K562 (cell line): ENCODE results near the gene WTAP. TPM values are rescaled to one million over a fixed set of nuclear protein-coding genes. Genes with fewer than 3 reads are reported as not detected.

Experiments used
- BRD4 ChIP-seq: fragments of 200-600 bp; sonication (generic); IDR thresholded peaks from 2 replicates; pipeline ENCODE4 v1.6.1; 2017; ENCODE audit warnings: inconsistent platforms
- GTF2A2 ChIP-seq: IDR thresholded peaks from 2 replicates; pipeline ENCODE4 v1.6.1; 2016; ENCODE audit warnings: mild to moderate bottlenecking, missing genetic modification characterization, missing compliant biosample characterization
- HDGF ChIP-seq: fragments of 450-650 bp; IDR thresholded peaks from 2 replicates; pipeline ENCODE4 v1.6.1; 2016
- HOXB6 ChIP-seq: fragments of 250-450 bp; sonication (Bioruptor Pico); IDR thresholded peaks from 2 replicates; pipeline ENCODE4 v1.5.1; 2022; ENCODE audit warnings: mild to moderate bottlenecking, borderline replicate concordance
- ILK ChIP-seq: fragments of 450-650 bp; IDR thresholded peaks from 2 replicates; pipeline ENCODE4 v1.6.1; 2016; ENCODE audit warnings: missing genetic modification characterization, low read depth, mild to moderate bottlenecking, missing compliant biosample characterization, moderate library complexity, borderline replicate concordance
- NR1H2 ChIP-seq: sonication (generic); formaldehyde crosslinking; IDR thresholded peaks from 2 replicates; pipeline ENCODE4 v1.4.0; 2020; ENCODE audit warnings: mild to moderate bottlenecking, missing genetic modification reagents
- NR4A1 ChIP-seq, 2 experiments: fragments of 250-450 bp in 1 of 2; fragments of 450-650 bp in 1 of 2; sonication (Bioruptor Pico) in 1 of 2; IDR thresholded peaks; 2 replicates each; pipeline versions ENCODE4 v1.4.0 to v1.6.1; 2016 to 2020; ENCODE audit warnings: mild to moderate bottlenecking in 2 of 2, missing compliant biosample characterization in 1 of 2, missing genetic modification characterization in 1 of 2, moderate library complexity in 1 of 2
- NUFIP1 ChIP-seq: fragments of 450-650 bp; IDR thresholded peaks from 2 replicates; pipeline ENCODE4 v1.6.1; 2018; ENCODE audit not compliant: partially characterized antibody
- RHOXF2B ChIP-seq: fragments of 250-450 bp; sonication (Bioruptor Pico); conservative IDR thresholded peaks from 2 replicates; pipeline ENCODE4 v1.5.1; 2021
- TEAD1 ChIP-seq, 2 experiments: fragments of 450-650 bp in 1 of 2; sonication (generic) in 1 of 2; formaldehyde crosslinking; IDR thresholded peaks; 2 replicates each; pipeline versions ENCODE4 v1.4.0 to v1.8.0; 2020 to 2022; ENCODE audit warnings: mild to moderate bottlenecking in 2 of 2, missing genetic modification reagents in 1 of 2
- ZFPM2 ChIP-seq: fragments of 250-450 bp; sonication (Bioruptor Pico); IDR thresholded peaks from 2 replicates; pipeline ENCODE4 v1.5.1; 2022; ENCODE audit warnings: mild to moderate bottlenecking
- ZNF584 ChIP-seq: fragments of 200-800 bp; sonication (Bioruptor generic); IDR thresholded peaks from 2 replicates; pipeline ENCODE4 v1.6.1; 2016; ENCODE audit warnings: low read depth, mild to moderate bottlenecking, missing genetic modification characterization, missing compliant biosample characterization
- ZNF707 ChIP-seq: fragments of 250-450 bp; sonication (Bioruptor Pico); conservative IDR thresholded peaks from 2 replicates; pipeline ENCODE4 v1.8.0; 2022; ENCODE audit warnings: inconsistent platforms, mild to moderate bottlenecking, moderate library complexity
- polyA plus RNA-seq, 8 experiments: library from polyadenylated mRNA; depleted of rRNA in 4 of 8; stranded (reverse) in 5 of 8; unstranded in 3 of 8; fragments of >200 nt; fragmentation: Nextera tagmentation in 2 of 8; fragmentation: Illumina TruSeq in 1 of 8; extraction: Ambion mirVana in 2 of 8; extraction: Trizol in 1 of 8; gene quantifications; 2 replicates each; pipeline versions ENCODE4 v1.2.1 to v1.2.3, GENCODE V29; 2011 to 2014; ENCODE audit warnings: inconsistent platforms in 1 of 8, missing spikeins in 1 of 8
- total RNA-seq, 7 experiments: library from RNA; depleted of rRNA in 6 of 7; stranded (reverse); fragments of >200 nt in 6 of 7; fragmentation: Illumina TruSeq in 2 of 7; extraction: Trizol in 2 of 7; gene quantifications; 2 replicates each; pipeline versions ENCODE4 v1.2.1 to v1.2.3, GENCODE V29; 2011 to 2021; ENCODE audit warnings: low replicate concordance in 1 of 7
- TF ChIP-seq, protein P1 (sequence below): fragments of 250-450 bp; sonication (Bioruptor Pico); IDR thresholded peaks from 2 replicates; pipeline ENCODE4 v1.5.0; 2020; ENCODE audit warnings: mild to moderate bottlenecking, borderline replicate concordance
- TF ChIP-seq, protein P2 (sequence below): fragments of 450-650 bp; IDR thresholded peaks from 2 replicates; pipeline ENCODE4 v1.6.1; 2018; ENCODE audit not compliant: partially characterized antibody
- TF ChIP-seq, protein P3 (sequence below): fragments of 450-650 bp; formaldehyde crosslinking; IDR thresholded peaks from 2 replicates; pipeline ENCODE4 v1.4.0; 2022; ENCODE audit warnings: missing genetic modification characterization
- TF ChIP-seq, protein P4 (sequence below), 2 experiments: fragments of 450-650 bp in 1 of 2; sonication (generic) in 1 of 2; formaldehyde crosslinking in 1 of 2; IDR thresholded peaks in 1 of 2; conservative IDR thresholded peaks in 1 of 2; 2 replicates each; pipeline versions ENCODE4 v1.6.1 to v1.8.1; 2016 to 2023; ENCODE audit warnings: mild to moderate bottlenecking in 2 of 2, moderate library complexity in 2 of 2, inconsistent platforms in 1 of 2, missing genetic modification reagents in 1 of 2

Gene WTAP
- total and polyA plus RNA-seq, 9 of the 15 experiments (the other 6 are each of a cell fraction or from before 2014, with no cell fraction given) = 52.4 to 156 (median 110) TPM

DNA sequence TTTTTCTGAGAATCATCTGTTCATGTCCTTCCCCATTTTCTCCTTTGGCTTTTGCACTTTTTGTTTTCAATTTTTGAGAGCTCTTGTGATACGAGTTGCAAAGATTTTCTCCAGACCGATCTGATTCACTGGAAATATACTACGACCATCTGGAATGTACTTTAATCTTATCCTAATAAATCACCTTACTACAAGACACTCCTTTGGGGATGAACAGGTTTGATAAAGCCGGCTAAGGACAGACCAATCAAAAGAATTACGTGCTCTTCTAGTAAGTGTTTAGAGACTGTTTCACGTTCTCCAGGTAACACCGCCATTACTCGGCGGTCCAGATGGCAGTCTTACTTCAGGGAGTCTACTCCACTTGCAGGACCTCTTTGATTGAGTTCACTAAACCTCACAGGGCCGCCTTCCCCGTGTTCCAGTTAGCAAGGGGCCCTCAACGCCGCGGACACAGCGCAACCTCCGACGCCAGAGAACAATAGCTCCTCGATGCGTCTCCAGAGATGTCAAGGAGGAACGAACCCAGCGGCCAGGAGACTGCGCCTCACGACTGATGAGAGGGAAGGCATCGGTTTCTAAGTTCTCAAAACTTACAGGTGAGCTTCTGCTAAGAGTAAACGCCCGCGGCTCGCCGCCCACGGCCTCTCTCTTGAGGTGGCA, 920 bp upstream of the WTAP start (continued):
- TF ChIP-seq, protein P1, sequence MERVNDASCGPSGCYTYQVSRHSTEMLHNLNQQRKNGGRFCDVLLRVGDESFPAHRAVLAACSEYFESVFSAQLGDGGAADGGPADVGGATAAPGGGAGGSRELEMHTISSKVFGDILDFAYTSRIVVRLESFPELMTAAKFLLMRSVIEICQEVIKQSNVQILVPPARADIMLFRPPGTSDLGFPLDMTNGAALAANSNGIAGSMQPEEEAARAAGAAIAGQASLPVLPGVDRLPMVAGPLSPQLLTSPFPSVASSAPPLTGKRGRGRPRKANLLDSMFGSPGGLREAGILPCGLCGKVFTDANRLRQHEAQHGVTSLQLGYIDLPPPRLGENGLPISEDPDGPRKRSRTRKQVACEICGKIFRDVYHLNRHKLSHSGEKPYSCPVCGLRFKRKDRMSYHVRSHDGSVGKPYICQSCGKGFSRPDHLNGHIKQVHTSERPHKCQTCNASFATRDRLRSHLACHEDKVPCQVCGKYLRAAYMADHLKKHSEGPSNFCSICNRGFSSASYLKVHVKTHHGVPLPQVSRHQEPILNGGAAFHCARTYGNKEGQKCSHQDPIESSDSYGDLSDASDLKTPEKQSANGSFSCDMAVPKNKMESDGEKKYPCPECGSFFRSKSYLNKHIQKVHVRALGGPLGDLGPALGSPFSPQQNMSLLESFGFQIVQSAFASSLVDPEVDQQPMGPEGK (CRISPR knock-in tag) = 0 out of 2 replicates have a peak, but pooled peaks have one; percentile 29
- TF ChIP-seq ILK (no peak), ZFPM2 (CRISPR knock-in tag) (0 out of 2 replicates have a peak, but pooled peaks have one; percentile 56), NUFIP1 (peak; percentile 66), TEAD1 (CRISPR knock-in tag; IDR thresholded peaks at IDR 0.05) (0 out of 4 replicates have a peak, but pooled peaks of 1 of the 2 experiments have one; percentile 68), HDGF (0 out of 2 replicates have a peak, but pooled peaks have one; percentile 7), NR4A1 (CRISPR knock-in tag; IDR thresholded peaks at IDR 0.05) (no peak), NR4A1 (tag; IDR thresholded peaks at IDR 0.05) (peak; percentile 92; the same call in 1 of the 2 replicates), RHOXF2B (0 out of 2 replicates have a peak, but pooled peaks have one; percentile 5), BRD4 (0 out of 2 replicates have a peak, but pooled peaks have one; percentile 65), ZNF707 (CRISPR knock-in tag) (peak; percentile 63; the same call in 1 of the 2 replicates), GTF2A2 (tag) (peak; percentile 35; the same call in 1 of the 2 replicates), NR1H2 (CRISPR knock-in tag) (no peak), HOXB6 (CRISPR knock-in tag) (0 out of 2 replicates have a peak, but pooled peaks have one; percentile 22), ZNF584 (CRISPR knock-in tag) (peak; percentile 43; the same call in 1 of the 2 replicates)
- TF ChIP-seq, protein P2, sequence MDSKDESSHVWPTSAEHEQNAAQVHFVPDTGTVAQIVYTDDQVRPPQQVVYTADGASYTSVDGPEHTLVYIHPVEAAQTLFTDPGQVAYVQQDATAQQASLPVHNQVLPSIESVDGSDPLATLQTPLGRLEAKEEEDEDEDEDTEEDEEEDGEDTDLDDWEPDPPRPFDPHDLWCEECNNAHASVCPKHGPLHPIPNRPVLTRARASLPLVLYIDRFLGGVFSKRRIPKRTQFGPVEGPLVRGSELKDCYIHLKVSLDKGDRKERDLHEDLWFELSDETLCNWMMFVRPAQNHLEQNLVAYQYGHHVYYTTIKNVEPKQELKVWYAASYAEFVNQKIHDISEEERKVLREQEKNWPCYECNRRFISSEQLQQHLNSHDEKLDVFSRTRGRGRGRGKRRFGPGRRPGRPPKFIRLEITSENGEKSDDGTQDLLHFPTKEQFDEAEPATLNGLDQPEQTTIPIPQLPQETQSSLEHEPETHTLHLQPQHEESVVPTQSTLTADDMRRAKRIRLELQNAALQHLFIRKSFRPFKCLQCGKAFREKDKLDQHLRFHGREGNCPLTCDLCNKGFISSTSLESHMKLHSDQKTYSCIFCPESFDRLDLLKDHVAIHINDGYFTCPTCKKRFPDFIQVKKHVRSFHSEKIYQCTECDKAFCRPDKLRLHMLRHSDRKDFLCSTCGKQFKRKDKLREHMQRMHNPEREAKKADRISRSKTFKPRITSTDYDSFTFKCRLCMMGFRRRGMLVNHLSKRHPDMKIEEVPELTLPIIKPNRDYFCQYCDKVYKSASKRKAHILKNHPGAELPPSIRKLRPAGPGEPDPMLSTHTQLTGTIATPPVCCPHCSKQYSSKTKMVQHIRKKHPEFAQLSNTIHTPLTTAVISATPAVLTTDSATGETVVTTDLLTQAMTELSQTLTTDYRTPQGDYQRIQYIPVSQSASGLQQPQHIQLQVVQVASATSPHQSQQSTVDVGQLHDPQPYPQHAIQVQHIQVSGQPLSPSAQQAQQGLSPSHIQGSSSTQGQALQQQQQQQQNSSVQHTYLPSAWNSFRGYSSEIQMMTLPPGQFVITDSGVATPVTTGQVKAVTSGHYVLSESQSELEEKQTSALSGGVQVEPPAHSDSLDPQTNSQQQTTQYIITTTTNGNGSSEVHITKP = no peak
- TF ChIP-seq, protein P3, sequence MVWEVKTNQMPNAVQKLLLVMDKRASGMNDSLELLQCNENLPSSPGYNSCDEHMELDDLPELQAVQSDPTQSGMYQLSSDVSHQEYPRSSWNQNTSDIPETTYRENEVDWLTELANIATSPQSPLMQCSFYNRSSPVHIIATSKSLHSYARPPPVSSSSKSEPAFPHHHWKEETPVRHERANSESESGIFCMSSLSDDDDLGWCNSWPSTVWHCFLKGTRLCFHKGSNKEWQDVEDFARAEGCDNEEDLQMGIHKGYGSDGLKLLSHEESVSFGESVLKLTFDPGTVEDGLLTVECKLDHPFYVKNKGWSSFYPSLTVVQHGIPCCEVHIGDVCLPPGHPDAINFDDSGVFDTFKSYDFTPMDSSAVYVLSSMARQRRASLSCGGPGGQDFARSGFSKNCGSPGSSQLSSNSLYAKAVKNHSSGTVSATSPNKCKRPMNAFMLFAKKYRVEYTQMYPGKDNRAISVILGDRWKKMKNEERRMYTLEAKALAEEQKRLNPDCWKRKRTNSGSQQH (CRISPR knock-in tag) = no peak
- TF ChIP-seq, protein P4, sequence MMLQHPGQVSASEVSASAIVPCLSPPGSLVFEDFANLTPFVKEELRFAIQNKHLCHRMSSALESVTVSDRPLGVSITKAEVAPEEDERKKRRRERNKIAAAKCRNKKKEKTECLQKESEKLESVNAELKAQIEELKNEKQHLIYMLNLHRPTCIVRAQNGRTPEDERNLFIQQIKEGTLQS (IDR thresholded peaks at IDR 0.05) = peak; percentile 65; the same call in 1 of the 2 replicates
- TF ChIP-seq, protein P4 (CRISPR knock-in tag; conservative IDR thresholded peaks at IDR 0.05) = no peak
